G401.6 (cell line): ENCODE results near the gene CHCHD4.
"Not testable (repeated sequence)": the region's sequence is repeated elsewhere in the genome, so short reads cannot be mapped to it uniquely, and the experiment has no call there.

ENCODE experiments used
- FAIRE-seq: peaks from 2 replicates; lab custom pipeline; 2012; peaks lifted over from hg19 to GRCh38; lab: Jason Lieb, UNC

Gene CHCHD4

GRCh38 chr3:14134291-14134690, 9.6 kb upstream of the CHCHD4 start:
- no peak for FAIRE-seq

GRCh38 chr3:14133876-14134275, 9.2 kb upstream of the CHCHD4 start:
- FAIRE-seq: no peak

- no peak for FAIRE-seq
Observed at GRCh38 chr3:14133188-14133800, 8.6 kb upstream of the CHCHD4 start.

GRCh38 chr3:14132689-14133088, 8.0 kb upstream of the CHCHD4 start:
- no peak for FAIRE-seq

- no peak for FAIRE-seq
Observed at GRCh38 chr3:14132120-14132519, 7.5 kb upstream of the CHCHD4 start.

- no peak for FAIRE-seq
Observed at GRCh38 chr3:14131134-14131533, 6.5 kb upstream of the CHCHD4 start.

- no peak for FAIRE-seq
Observed at GRCh38 chr3:14130707-14131106, 6.0 kb upstream of the CHCHD4 start.

- no peak for FAIRE-seq
Observed at GRCh38 chr3:14130230-14130629, 5.6 kb upstream of the CHCHD4 start.

- FAIRE-seq: no peak
Observed at GRCh38 chr3:14129296-14129695, 4.6 kb upstream of the CHCHD4 start.

- FAIRE-seq: no peak
Observed at GRCh38 chr3:14128724-14129123, 4.1 kb upstream of the CHCHD4 start.

GRCh38 chr3:14127516-14128161, 3.0 kb upstream of the CHCHD4 start:
- no peak for FAIRE-seq

- FAIRE-seq: no peak
Observed at GRCh38 chr3:14126887-14127505, 2.3 kb upstream of the CHCHD4 start.

- no peak for FAIRE-seq
Observed at GRCh38 chr3:14126017-14126886, 1.6 kb upstream of the CHCHD4 start.

GRCh38 chr3:14125193-14126016, 735 bp upstream of the CHCHD4 start:
- no peak for FAIRE-seq

- no peak for FAIRE-seq
Observed at GRCh38 chr3:14124223-14124614, 451 bp downstream of the CHCHD4 start.

GRCh38 chr3:14123308-14124222, 1.1 kb downstream of the CHCHD4 start:
- FAIRE-seq: no peak

- FAIRE-seq: no peak
Observed at GRCh38 chr3:14122301-14122700, 2.4 kb downstream of the CHCHD4 start.

GRCh38 chr3:14121859-14122258, 2.8 kb downstream of the CHCHD4 start:
- FAIRE-seq: no peak

- not testable (repeated sequence) for FAIRE-seq
Observed at GRCh38 chr3:14120921-14121448, 3.7 kb downstream of the CHCHD4 start.

- FAIRE-seq: no peak
Observed at GRCh38 chr3:14120111-14120920, 4.4 kb downstream of the CHCHD4 start.
